Prostate gland (tissue), 2 donors: ENCODE data around the gene CDC123.

ENCODE experiments used
- POLR2A ChIP-seq: fragments of 450-650 bp; IDR thresholded peaks from one replicate; pipeline ENCODE4 v1.6.1; 2016; ENCODE audit warnings: antibody characterized with exemption, mild to moderate bottlenecking
- POLR2AphosphoS5 ChIP-seq: sonication (generic); formaldehyde crosslinking; IDR thresholded peaks from one replicate; pipeline ENCODE4 v1.6.1; 2017; ENCODE audit warnings: antibody characterized with exemption
- TF ChIP-seq, protein P1 (sequence below), 4 experiments: fragments of 200-600 bp in 2 of 4; fragments of 450-650 bp in 2 of 4; sonication (generic) in 2 of 4; IDR thresholded peaks; 1 replicate in 3 of 4; 2 replicates in 1 of 4; pipeline ENCODE4 v1.5.1; 2016 to 2019; ENCODE audit warnings: antibody characterized with exemption in 4 of 4, mild to moderate bottlenecking in 2 of 4, moderate library complexity in 2 of 4

DNA sequence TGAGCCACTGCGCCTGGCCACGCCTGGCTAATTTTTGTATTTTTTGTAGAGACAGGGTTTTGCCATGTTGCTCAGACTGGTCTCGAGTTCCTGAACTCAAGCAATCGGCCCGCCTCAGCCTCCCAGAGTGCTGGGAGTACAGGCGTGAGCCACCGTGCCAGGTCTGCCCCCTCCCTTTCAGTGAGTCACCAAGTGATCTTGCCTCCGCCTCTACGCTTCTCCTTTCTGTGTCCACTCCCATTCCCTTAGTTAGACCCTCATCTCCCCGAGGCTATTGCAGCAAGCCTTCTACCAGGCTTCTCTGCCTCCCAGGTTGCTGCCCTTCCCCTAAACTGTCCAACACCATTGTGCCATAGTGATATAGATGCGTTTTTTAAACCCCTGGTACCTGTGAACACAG lies 32.9 kb downstream of the CDC123 start:
- TF ChIP-seq, protein P1, sequence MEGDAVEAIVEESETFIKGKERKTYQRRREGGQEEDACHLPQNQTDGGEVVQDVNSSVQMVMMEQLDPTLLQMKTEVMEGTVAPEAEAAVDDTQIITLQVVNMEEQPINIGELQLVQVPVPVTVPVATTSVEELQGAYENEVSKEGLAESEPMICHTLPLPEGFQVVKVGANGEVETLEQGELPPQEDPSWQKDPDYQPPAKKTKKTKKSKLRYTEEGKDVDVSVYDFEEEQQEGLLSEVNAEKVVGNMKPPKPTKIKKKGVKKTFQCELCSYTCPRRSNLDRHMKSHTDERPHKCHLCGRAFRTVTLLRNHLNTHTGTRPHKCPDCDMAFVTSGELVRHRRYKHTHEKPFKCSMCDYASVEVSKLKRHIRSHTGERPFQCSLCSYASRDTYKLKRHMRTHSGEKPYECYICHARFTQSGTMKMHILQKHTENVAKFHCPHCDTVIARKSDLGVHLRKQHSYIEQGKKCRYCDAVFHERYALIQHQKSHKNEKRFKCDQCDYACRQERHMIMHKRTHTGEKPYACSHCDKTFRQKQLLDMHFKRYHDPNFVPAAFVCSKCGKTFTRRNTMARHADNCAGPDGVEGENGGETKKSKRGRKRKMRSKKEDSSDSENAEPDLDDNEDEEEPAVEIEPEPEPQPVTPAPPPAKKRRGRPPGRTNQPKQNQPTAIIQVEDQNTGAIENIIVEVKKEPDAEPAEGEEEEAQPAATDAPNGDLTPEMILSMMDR (IDR thresholded peaks at IDR 0.05), result no peak
- TF ChIP-seq POLR2AphosphoS5 (no peak), POLR2A (no peak)
